Measurements from ENCODE around the gene ZMPSTE24.

Gene ZMPSTE24

DNA sequence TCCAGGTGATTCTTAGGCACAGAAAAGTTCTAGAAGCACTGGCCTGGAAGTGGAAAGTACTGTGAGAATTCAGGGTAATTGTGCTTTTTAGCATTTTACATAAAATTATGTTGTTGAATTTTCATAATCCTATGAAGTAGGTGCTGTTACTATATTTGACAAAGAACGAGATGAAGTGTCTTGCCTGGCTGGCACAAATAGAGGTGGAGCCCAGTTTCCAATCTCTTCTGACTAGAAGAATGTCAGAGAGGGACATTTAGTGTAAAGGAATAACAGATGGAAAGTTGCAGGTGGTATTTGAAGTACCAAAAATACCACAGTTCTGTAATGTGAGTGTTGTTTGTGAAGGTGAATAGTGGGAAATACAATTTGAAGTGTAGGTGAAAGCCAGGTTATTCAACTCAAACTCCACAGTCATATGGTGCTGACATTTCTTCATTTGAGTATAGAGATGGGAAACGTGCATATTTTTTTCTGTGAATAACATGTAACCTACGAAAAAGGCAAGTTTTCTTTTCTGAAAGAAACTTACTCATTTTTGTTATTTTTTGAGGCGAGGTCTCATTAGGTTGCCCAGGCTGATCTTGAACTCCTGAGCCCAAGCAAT is 13.8 kb upstream of the ZMPSTE24 start:
- Histone ChIP-seq H4K12ac (ENCODE audit: low read depth, low read length) (no peak overlapping the region), H4K91ac (ENCODE audit: low read depth, low read length) (no peak overlapping the region), H2BK5ac (ENCODE audit: low read depth, low read length, poor library complexity) (no peak overlapping the region), H3K4ac (ENCODE audit: low read depth, low read length) (no peak overlapping the region), H3K18ac (ENCODE audit: low read length) (no peak overlapping the region), H3K27me3 (ENCODE audit: insufficient read depth, low read length) (no peaks in the 10 kb centered on the region), H3K36me3 (ENCODE audit: control insufficient read depth in 1 of 2, insufficient read depth in 2 of 2, low read length in 2 of 2) (peaks cover 0 to 3% of the 10 kb centered on the region in 2 experiments), H3K4me1 (ENCODE audit: control insufficient read depth in 1 of 2, insufficient read depth in 2 of 2, low read length in 2 of 2) (no peaks in the 10 kb centered on the region), H2AFZ (ENCODE audit: insufficient read depth, low read length, poor library complexity) (no peak overlapping the region), H3K27ac (ENCODE audit: low read depth, low read length) (no peak overlapping the region), H3K14ac (ENCODE audit: low read length) (no peak overlapping the region), H3K23ac (ENCODE audit: low read length) (no peak overlapping the region), H3K9ac (ENCODE audit: low read length) (no peak overlapping the region), H3K4me3 (ENCODE audit: low read depth, low read length) (no peak overlapping the region), H2BK12ac (ENCODE audit: low read length) (no peak overlapping the region), H3K4me2 (ENCODE audit: low read length) (no peak overlapping the region), H2BK120ac (ENCODE audit: insufficient read depth, low read length, poor library complexity) (no peak overlapping the region), H3K9me3 (ENCODE audit: insufficient read depth, low read depth, low read length) (no peaks in the 10 kb centered on the region), H4K8ac (ENCODE audit: low read depth, low read length) (no peak overlapping the region), H2AK5ac (ENCODE audit: low read length) (no peak overlapping the region), H3K79me1 (ENCODE audit: low read length) (no peaks in the 10 kb centered on the region), H3K79me2 (ENCODE audit: control insufficient read depth, insufficient read depth, low read length, poor library complexity) (no peaks in the 10 kb centered on the region)
- no CpG with 5 or more reads among the region's 4 CpGs for WGBS (ENCODE audit: extremely low coverage, insufficient coverage, insufficient read length)
- DNase-seq = no peak

DNA sequence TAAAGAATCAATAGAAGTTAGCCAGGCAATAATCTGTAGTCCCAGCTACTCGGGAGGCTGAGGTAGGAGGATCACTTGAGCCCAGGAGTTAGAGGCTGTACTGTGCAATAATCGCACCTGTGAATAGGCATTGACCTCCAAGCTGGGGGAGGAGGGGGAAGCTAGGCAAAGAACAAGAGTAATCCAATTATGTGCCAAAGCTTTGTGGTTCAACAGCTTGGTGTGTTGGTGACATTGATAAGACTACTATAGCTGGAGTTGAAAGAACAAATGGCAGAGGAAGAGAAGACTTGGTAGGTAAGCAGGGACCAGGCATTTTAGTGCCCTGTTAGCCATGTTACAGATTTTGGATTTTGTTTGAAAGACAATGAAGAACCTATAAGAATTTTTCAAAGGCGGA is 12.3 kb upstream of the ZMPSTE24 start:
- Histone ChIP-seq H2BK12ac (ENCODE audit: low read length) (no peak overlapping the region), H2AK5ac (ENCODE audit: low read length) (no peak overlapping the region), H3K4me2 (ENCODE audit: low read length) (no peak overlapping the region), H3K14ac (ENCODE audit: low read length) (no peak overlapping the region), H3K4ac (ENCODE audit: low read depth, low read length) (no peak overlapping the region), H3K27me3 (ENCODE audit: insufficient read depth, low read length) (no peaks in the 10 kb centered on the region), H3K27ac (ENCODE audit: low read depth, low read length) (no peak overlapping the region), H3K79me2 (ENCODE audit: control insufficient read depth, insufficient read depth, low read length, poor library complexity) (no peaks in the 10 kb centered on the region), H3K9ac (ENCODE audit: low read length) (no peak overlapping the region), H3K18ac (ENCODE audit: low read length) (no peak overlapping the region), H3K79me1 (ENCODE audit: low read length) (no peaks in the 10 kb centered on the region), H3K9me3 (ENCODE audit: insufficient read depth, low read depth, low read length) (no peaks in the 10 kb centered on the region), H3K36me3 (ENCODE audit: control insufficient read depth in 1 of 2, insufficient read depth in 2 of 2, low read length in 2 of 2) (no peaks in the 10 kb centered on the region), H4K12ac (ENCODE audit: low read depth, low read length) (no peak overlapping the region), H2AFZ (ENCODE audit: insufficient read depth, low read length, poor library complexity) (no peak overlapping the region), H3K4me1 (ENCODE audit: control insufficient read depth in 1 of 2, insufficient read depth in 2 of 2, low read length in 2 of 2) (no peaks in the 10 kb centered on the region), H2BK5ac (ENCODE audit: low read depth, low read length, poor library complexity) (no peak overlapping the region), H3K23ac (ENCODE audit: low read length) (no peak overlapping the region), H4K8ac (ENCODE audit: low read depth, low read length) (no peak overlapping the region), H2BK120ac (ENCODE audit: insufficient read depth, low read length, poor library complexity) (no peak overlapping the region), H4K91ac (ENCODE audit: low read depth, low read length) (no peak overlapping the region), H3K4me3 (ENCODE audit: low read depth, low read length) (no peak overlapping the region)
- WGBS (ENCODE audit: extremely low coverage, insufficient coverage, insufficient read length) = no CpG with 5 or more reads among the region's 3 CpGs
- DNase-seq = no peak

DNA sequence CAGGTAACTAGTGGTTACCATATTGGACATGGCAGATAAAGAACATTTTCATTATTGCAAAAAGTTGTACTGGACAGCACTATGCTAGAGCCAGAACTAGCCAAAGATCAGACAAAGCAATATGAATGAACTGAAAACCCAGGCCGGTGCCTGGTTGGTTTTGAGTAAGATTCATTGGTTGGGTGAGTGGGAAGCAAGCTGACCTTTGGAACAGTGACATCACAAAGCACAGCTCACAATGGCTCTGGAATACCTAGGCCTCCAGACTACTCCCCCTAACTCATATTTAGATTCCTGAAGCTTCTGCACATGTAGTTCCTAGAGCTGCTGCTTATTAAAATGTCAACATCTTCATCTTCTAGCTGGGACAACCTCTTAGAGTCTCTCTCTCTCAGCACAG is 10.4 kb upstream of the ZMPSTE24 start, which contains the start of gene TMCO2:
TSS of gene TMCO2 (plus strand) at position 283 of the 400 bp plus-strand sequence. CDS start at position 340, 57 bp downstream.
- Histone ChIP-seq H2BK12ac (ENCODE audit: low read length) (no peak within 1 kb of the TSS), H2BK5ac (ENCODE audit: low read depth, low read length, poor library complexity) (no peak within 1 kb of the TSS), H3K4ac (ENCODE audit: low read depth, low read length) (no peak within 1 kb of the TSS), H2AFZ (ENCODE audit: insufficient read depth, low read length, poor library complexity) (no peak within 1 kb of the TSS), H3K9me3 (ENCODE audit: insufficient read depth, low read depth, low read length) (no peaks in the 10 kb centered on the region), H4K8ac (ENCODE audit: low read depth, low read length) (no peak within 1 kb of the TSS), H3K27ac (ENCODE audit: low read depth, low read length) (no peak within 1 kb of the TSS), H3K79me2 (ENCODE audit: control insufficient read depth, insufficient read depth, low read length, poor library complexity) (no peaks in the 10 kb centered on the region), H4K91ac (ENCODE audit: low read depth, low read length) (no peak within 1 kb of the TSS), H3K4me1 (ENCODE audit: control insufficient read depth in 1 of 2, insufficient read depth in 2 of 2, low read length in 2 of 2) (no peaks in the 10 kb centered on the region), H4K12ac (ENCODE audit: low read depth, low read length) (no peak within 1 kb of the TSS), H2BK120ac (ENCODE audit: insufficient read depth, low read length, poor library complexity) (no peak within 1 kb of the TSS), H3K4me3 (ENCODE audit: low read depth, low read length) (no peak within 1 kb of the TSS), H3K4me2 (ENCODE audit: low read length) (no peak within 1 kb of the TSS), H3K9ac (ENCODE audit: low read length) (no peak within 1 kb of the TSS), H3K23ac (ENCODE audit: low read length) (no peak within 1 kb of the TSS), H3K27me3 (ENCODE audit: insufficient read depth, low read length) (no peaks in the 10 kb centered on the region), H3K36me3 (ENCODE audit: control insufficient read depth in 1 of 2, insufficient read depth in 2 of 2, low read length in 2 of 2) (no peaks in the 10 kb centered on the region), H3K18ac (ENCODE audit: low read length) (no peak within 1 kb of the TSS), H2AK5ac (ENCODE audit: low read length) (no peak within 1 kb of the TSS), H3K79me1 (ENCODE audit: low read length) (no peaks in the 10 kb centered on the region), H3K14ac (ENCODE audit: low read length) (no peak within 1 kb of the TSS)
- DNase-seq = no peak
- no CpG with 5 or more reads among the region's 1 CpG for WGBS (ENCODE audit: extremely low coverage, insufficient coverage, insufficient read length)

DNA sequence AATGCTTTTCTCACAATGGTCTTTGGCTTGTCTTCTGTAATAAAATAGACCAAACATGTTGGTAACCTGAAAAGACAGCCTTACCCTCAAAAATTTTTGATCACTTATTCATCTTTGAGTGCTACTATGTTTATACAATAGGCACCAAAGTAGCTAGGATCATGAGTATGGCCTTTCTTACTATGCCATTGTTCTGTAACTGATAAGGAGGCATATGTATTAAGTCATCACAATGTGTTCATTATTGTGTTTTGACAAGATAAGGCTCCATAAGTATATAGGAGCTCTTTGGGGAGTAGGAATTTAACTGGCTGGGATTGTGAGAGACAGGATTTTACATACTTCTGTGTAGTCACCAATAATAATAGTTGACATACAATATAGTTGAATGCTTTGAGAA is 9.6 kb upstream of the ZMPSTE24 start:
- H3K4me1 ChIP-seq (ENCODE audit: control insufficient read depth in 1 of 2, insufficient read depth in 2 of 2, low read length in 2 of 2) = no peaks in the 10 kb centered on the region
- no peak overlapping the region for H2BK12ac ChIP-seq (ENCODE audit: low read length)
- H3K4ac ChIP-seq (ENCODE audit: low read depth, low read length) = no peak overlapping the region
- H2BK5ac ChIP-seq (ENCODE audit: low read depth, low read length, poor library complexity) = no peak overlapping the region
- H3K36me3 ChIP-seq (ENCODE audit: control insufficient read depth in 1 of 2, insufficient read depth in 2 of 2, low read length in 2 of 2) = no peaks in the 10 kb centered on the region
- H3K23ac ChIP-seq (ENCODE audit: low read length) = no peak overlapping the region
- no peak overlapping the region for H4K91ac ChIP-seq (ENCODE audit: low read depth, low read length)
- no peaks in the 10 kb centered on the region for H3K9me3 ChIP-seq (ENCODE audit: insufficient read depth, low read depth, low read length)
- H4K8ac ChIP-seq (ENCODE audit: low read depth, low read length) = no peak overlapping the region
- no peaks in the 10 kb centered on the region for H3K79me2 ChIP-seq (ENCODE audit: control insufficient read depth, insufficient read depth, low read length, poor library complexity)
- H2AFZ ChIP-seq (ENCODE audit: insufficient read depth, low read length, poor library complexity) = no peak overlapping the region
- no peak overlapping the region for H3K4me3 ChIP-seq (ENCODE audit: low read depth, low read length)
- H3K4me2 ChIP-seq (ENCODE audit: low read length) = no peak overlapping the region
- H3K27me3 ChIP-seq (ENCODE audit: insufficient read depth, low read length) = no peaks in the 10 kb centered on the region
- H4K12ac ChIP-seq (ENCODE audit: low read depth, low read length) = no peak overlapping the region
- H3K9ac ChIP-seq (ENCODE audit: low read length) = no peak overlapping the region
- no peak overlapping the region for H3K14ac ChIP-seq (ENCODE audit: low read length)
- H3K27ac ChIP-seq (ENCODE audit: low read depth, low read length) = no peak overlapping the region
- H2AK5ac ChIP-seq (ENCODE audit: low read length) = no peak overlapping the region
- no peaks in the 10 kb centered on the region for H3K79me1 ChIP-seq (ENCODE audit: low read length)
- no peak for DNase-seq
- H2BK120ac ChIP-seq (ENCODE audit: insufficient read depth, low read length, poor library complexity) = no peak overlapping the region
- H3K18ac ChIP-seq (ENCODE audit: low read length) = no peak overlapping the region
